HL-60 (cell line): ENCODE data around the gene NARF.
A peak's percentile ranks its signal among the peaks of the same experiment; 100 is the strongest.

Source experiments
- DNase-seq, 2 experiments: peaks; one replicate each; pipeline ENCODE4 v3.0.0-alpha.2; 2010 to 2020; ENCODE audit warnings: low read depth in 1 of 2, low spot score in 1 of 2
- H3K27ac ChIP-seq: fragments of 250-450 bp; sonication (Bioruptor Pico); replicated peaks from 2 replicates; pipeline ENCODE4 v1.5.1; 2020; ENCODE audit warnings: mild to moderate bottlenecking, moderate library complexity
- H3K27me3 ChIP-seq: fragments of 250-450 bp; sonication (Bioruptor Pico); 2 replicates; pipeline ENCODE4 v1.5.1; 2021; ENCODE audit warnings: mild to moderate bottlenecking, moderate library complexity; ENCODE audit not compliant: insufficient read depth, poor library complexity, severe bottlenecking
- H3K4me3 ChIP-seq: replicated peaks from 2 replicates; pipeline ENCODE4 v1.5.1; 2011; ENCODE audit warnings: mild to moderate bottlenecking, control low read depth, low read length; ENCODE audit not compliant: insufficient read depth
- CTCF ChIP-seq: IDR thresholded peaks from one replicate; pipeline ENCODE4 v1.5.1; 2011; ENCODE audit warnings: low read length, control low read depth, inconsistent platforms; ENCODE audit not compliant: insufficient read depth
- GABPA ChIP-seq: IDR thresholded peaks from 2 replicates; pipeline ENCODE4 v1.6.1; 2012; ENCODE audit warnings: low read depth
- POLR2AphosphoS5 ChIP-seq: IDR thresholded peaks from 2 replicates; pipeline ENCODE4 v1.6.1; 2012; ENCODE audit warnings: low read depth
- SPI1 ChIP-seq: IDR thresholded peaks from 2 replicates; pipeline ENCODE4 v1.6.1; 2012; ENCODE audit warnings: low read depth, mild to moderate bottlenecking, borderline replicate concordance
- TF ChIP-seq, protein P1 (sequence below): IDR thresholded peaks from 2 replicates; pipeline ENCODE4 v1.6.1; 2012; ENCODE audit warnings: low read depth; ENCODE audit not compliant: insufficient replicate concordance

The NARF gene

GRCh38 chr17:82416771-82417170 lies 41.8 kb upstream of the NARF start:
- no peaks in the 10 kb centered on the region for H3K27me3 ChIP-seq
- no peak overlapping the region for H3K27ac ChIP-seq
- no peak overlapping the region for H3K4me3 ChIP-seq
- DNase-seq = no peak
- TF ChIP-seq POLR2AphosphoS5 = no peak
- TF ChIP-seq SPI1 = no peak
- TF ChIP-seq, protein P1, sequence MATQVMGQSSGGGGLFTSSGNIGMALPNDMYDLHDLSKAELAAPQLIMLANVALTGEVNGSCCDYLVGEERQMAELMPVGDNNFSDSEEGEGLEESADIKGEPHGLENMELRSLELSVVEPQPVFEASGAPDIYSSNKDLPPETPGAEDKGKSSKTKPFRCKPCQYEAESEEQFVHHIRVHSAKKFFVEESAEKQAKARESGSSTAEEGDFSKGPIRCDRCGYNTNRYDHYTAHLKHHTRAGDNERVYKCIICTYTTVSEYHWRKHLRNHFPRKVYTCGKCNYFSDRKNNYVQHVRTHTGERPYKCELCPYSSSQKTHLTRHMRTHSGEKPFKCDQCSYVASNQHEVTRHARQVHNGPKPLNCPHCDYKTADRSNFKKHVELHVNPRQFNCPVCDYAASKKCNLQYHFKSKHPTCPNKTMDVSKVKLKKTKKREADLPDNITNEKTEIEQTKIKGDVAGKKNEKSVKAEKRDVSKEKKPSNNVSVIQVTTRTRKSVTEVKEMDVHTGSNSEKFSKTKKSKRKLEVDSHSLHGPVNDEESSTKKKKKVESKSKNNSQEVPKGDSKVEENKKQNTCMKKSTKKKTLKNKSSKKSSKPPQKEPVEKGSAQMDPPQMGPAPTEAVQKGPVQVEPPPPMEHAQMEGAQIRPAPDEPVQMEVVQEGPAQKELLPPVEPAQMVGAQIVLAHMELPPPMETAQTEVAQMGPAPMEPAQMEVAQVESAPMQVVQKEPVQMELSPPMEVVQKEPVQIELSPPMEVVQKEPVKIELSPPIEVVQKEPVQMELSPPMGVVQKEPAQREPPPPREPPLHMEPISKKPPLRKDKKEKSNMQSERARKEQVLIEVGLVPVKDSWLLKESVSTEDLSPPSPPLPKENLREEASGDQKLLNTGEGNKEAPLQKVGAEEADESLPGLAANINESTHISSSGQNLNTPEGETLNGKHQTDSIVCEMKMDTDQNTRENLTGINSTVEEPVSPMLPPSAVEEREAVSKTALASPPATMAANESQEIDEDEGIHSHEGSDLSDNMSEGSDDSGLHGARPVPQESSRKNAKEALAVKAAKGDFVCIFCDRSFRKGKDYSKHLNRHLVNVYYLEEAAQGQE = no peak
- TF ChIP-seq GABPA = no peak
- TF ChIP-seq CTCF = no peak

DNA sequence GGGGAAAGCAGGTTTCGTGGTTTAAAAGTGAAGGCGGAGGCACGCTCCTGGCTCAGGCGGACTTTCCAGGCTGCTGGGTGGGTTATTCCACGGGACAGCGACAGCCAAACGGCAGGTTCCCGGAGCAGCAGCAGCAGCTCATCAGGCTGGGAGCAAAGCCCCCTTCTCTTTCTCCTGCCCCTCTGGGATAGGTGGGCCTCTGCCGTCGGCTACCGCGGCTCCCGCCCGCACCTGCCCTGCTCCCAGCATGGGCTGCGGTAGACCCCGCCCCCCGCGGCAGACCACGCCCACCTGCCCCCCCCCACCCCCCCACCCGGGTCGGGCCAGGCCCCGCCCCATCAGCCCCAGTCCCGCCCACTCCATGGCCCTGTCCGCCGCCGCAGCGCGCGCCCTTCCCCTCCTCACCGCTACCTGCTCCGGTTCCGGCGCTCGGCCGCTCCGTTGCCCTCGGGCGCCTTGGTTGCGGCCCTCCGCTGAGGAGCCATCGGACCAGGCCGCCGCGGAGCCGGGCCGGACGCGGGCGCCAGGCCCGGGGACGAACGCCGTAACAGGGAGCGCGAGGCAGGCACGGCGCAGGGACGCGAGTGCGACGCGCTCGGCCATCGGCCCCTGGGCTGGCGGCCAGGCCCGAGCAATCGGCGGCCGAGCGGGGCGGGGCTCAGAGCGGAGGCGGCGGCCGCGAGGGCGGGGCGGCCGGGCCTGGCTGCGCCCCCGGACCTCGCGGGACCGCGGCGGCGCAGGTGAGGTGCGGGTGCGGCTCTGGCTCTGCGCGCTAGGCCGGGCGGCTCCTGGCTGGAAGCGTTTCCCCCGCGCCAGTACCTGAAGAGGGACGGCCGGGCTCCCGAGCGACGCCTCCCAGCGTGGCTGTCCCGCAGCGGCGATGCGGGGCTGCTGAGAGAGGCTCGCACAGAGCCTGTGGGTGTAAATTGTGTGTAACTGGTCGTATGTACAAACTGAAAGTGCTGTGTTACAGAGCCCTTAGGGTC lies 40.2 kb upstream of the NARF start, which contains the start of the genes HEXD and OGFOD3:
HEXD (plus strand) TSS at position 347 of the 986 bp plus-strand sequence. CDS start 1,453 bp downstream, outside the sequence.
OGFOD3 (minus strand) TSS at position 586 of the 986 bp plus-strand sequence; CDS start at position 485, 101 bp downstream.
- Histone ChIP-seq H3K27ac (peak within 1 kb of the TSS; percentile 57), H3K27me3 (no peaks in the 10 kb centered on the region), H3K4me3 (peak within 1 kb of the TSS; percentile 73)
- DNase-seq = peak; percentile 60 to 75
- TF ChIP-seq CTCF (no peak), POLR2AphosphoS5 (peak; percentile 56; the same call in 1 of the 2 replicates), GABPA (no peak), SPI1 (no peak)
- TF ChIP-seq, protein P1 = peak; percentile 53

GRCh38 chr17:82419540-82419939 lies 39.0 kb upstream of the NARF start:
- TF ChIP-seq POLR2AphosphoS5 = no peak
- TF ChIP-seq, protein P1 = no peak
- TF ChIP-seq CTCF = no peak
- TF ChIP-seq SPI1 = no peak
- TF ChIP-seq GABPA = no peak
- no peaks in the 10 kb centered on the region for H3K27me3 ChIP-seq
- H3K27ac ChIP-seq = peak overlapping the region; percentile 43; the same call in 1 of the 2 replicates

More at GRCh38 chr17:82419540-82419939, 39.0 kb upstream of the NARF start:
- no peak for DNase-seq
- H3K4me3 ChIP-seq = peak overlapping the region; percentile 73
